Measurements from ENCODE around the gene ELF5.

- TF ChIP-seq CTCF (IDR thresholded peaks at IDR 0.05; ENCODE audit: insufficient read depth, low read length) = no peak
- TF ChIP-seq REST (IDR thresholded peaks at IDR 0.05; ENCODE audit: insufficient replicate concordance, low read depth) = no peak
- no peak for TF ChIP-seq POLR2AphosphoS5 (IDR thresholded peaks at IDR 0.05; ENCODE audit: low read depth)
- TF ChIP-seq SPI1 (IDR thresholded peaks at IDR 0.05; ENCODE audit: borderline replicate concordance, low read depth) = no peak
- TF ChIP-seq GABPA (IDR thresholded peaks at IDR 0.05; ENCODE audit: low read depth) = no peak
Observed at GRCh38 chr11:34478845-34479663, 34.5 kb downstream of the ELF5 start.

All from HL-60 (cell line).